Mucosa of stomach (tissue), 1 donor: Measurements from ENCODE around the gene SOX1.

Experiments used
- H3K27me3 ChIP-seq: one replicate; pipeline ENCODE4 v1.7.0; 2013; ENCODE audit warnings: mild to moderate bottlenecking, low read length; ENCODE audit not compliant: control insufficient read depth, insufficient read depth
- H3K36me3 ChIP-seq: one replicate; pipeline ENCODE4 v1.7.0; 2013; ENCODE audit warnings: low read length; ENCODE audit not compliant: control insufficient read depth, insufficient read depth
- H3K4me1 ChIP-seq: one replicate; pipeline ENCODE4 v1.7.0; 2013; ENCODE audit warnings: mild to moderate bottlenecking, low read length; ENCODE audit not compliant: control insufficient read depth, insufficient read depth
- H3K4me3 ChIP-seq: one replicate; pipeline ENCODE4 v1.7.0; 2013; ENCODE audit warnings: low read length
- H3K9ac ChIP-seq: one replicate; pipeline ENCODE4 v1.7.0; 2013; ENCODE audit warnings: mild to moderate bottlenecking, low read length, moderate library complexity
- H3K9me3 ChIP-seq: one replicate; pipeline ENCODE4 v1.7.0; 2013; ENCODE audit warnings: mild to moderate bottlenecking, low read length, moderate library complexity; ENCODE audit not compliant: control insufficient read depth
- donor health status: Pancreatic carcinoma.

Gene SOX1

DNA sequence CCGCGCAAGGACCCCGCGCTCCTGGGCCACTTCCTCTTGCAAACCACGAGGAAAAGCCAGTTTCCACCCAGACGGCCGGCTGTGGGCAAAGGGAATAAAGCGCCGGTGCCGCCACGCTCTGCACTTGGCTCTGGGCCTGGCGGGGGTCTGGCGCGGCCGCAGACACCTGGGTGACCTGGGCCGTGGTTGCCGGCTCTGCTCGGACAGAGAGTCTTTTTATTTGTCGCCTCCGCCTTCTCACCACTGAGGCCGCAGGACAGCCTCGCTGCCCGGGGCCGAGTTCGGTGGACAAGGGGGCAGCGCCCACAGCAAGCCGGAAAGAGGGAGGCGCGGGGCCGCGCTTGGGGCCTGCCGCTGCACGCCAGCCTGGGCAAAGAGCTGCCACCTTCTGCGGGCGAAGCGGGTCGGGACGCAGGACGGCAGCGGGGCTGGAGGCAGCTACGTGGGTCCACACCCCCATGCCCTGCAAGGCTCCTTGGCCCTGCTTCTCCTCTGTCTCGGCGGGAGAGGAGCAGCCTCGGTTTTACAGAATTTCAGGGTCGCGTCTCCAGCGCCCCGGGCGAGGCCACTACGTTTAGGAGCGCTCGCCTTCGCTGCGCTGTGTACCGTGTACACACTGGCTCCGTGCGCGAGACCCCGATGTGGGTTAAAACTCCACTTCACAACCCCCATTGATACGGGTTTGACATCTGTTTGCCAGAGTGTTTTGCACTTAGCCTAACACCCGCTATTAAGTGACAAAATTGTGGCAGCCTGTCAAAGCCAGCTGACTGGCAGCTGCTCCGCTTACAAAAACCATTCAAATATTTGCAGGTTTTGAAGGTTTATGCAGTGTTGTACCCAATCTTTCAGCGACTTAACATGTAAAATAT, 13.0 kb upstream of the SOX1 start:
- H3K9ac ChIP-seq = no peak overlapping the region
- no peaks in the 10 kb centered on the region for H3K4me1 ChIP-seq
- no peaks in the 10 kb centered on the region for H3K9me3 ChIP-seq
- no peaks in the 10 kb centered on the region for H3K36me3 ChIP-seq
- no peak overlapping the region for H3K4me3 ChIP-seq
- peaks cover 74% of the 10 kb centered on the region for H3K27me3 ChIP-seq

- H3K9ac ChIP-seq = no peak overlapping the region
- no peak overlapping the region for H3K4me3 ChIP-seq
- no peaks in the 10 kb centered on the region for H3K36me3 ChIP-seq
- no peaks in the 10 kb centered on the region for H3K4me1 ChIP-seq
- no peaks in the 10 kb centered on the region for H3K9me3 ChIP-seq
- H3K27me3 ChIP-seq = peaks cover 80% of the 10 kb centered on the region
Observed at GRCh38 chr13:112054616-112055015, 12.3 kb upstream of the SOX1 start.

DNA sequence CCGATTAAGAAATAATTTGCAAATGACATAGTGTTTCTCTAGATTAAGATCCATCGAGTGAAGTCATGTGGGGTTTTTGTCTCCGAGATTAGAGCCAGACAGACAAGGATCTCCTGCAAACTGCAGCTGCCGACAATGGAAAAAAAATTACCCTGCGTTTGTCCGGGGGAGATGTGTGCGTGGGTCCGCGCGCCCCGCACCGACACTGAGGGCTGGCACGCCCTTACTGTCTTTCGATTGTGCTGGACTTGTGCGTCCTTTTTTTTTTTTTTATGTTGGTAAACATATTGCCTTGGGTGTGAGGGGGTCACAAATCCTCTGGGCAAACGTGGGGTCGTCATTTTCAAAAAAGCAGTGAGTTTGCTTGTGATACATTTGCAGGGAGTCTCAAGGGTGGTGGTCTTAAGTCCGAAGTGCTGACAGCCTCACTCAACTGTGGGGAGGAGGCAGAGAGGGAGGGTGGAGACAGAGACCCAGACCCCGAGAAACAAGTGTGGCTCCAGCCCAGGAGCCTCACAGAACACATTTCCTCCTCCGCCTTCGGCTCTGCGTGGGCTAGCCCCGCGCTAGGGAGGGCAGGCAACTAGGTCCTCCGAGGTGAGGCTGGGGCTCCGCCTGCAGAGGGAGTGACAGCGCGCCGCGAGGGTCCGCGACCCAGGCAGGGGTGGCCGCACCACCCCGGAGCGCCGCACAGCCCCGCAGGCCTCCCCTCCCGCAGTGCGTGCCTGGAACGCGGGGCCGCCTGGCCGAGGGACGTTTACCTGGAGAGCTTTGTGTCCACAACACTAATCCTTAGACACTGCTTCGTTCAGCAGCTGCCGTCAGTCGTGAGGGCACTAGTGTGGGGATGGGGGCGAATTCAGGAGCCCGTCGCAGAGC, 11.7 kb upstream of the SOX1 start:
- H3K4me3 ChIP-seq = no peak overlapping the region
- H3K36me3 ChIP-seq = no peaks in the 10 kb centered on the region
- no peak overlapping the region for H3K9ac ChIP-seq
- H3K9me3 ChIP-seq = no peaks in the 10 kb centered on the region
- H3K27me3 ChIP-seq = peaks cover 87% of the 10 kb centered on the region
- H3K4me1 ChIP-seq = no peaks in the 10 kb centered on the region

GRCh38 chr13:112055915-112056269, 11.1 kb upstream of the SOX1 start:
- H3K4me1 ChIP-seq = no peaks in the 10 kb centered on the region
- H3K9me3 ChIP-seq = no peaks in the 10 kb centered on the region
- H3K36me3 ChIP-seq = no peaks in the 10 kb centered on the region
- H3K9ac ChIP-seq = no peak overlapping the region
- peaks cover 92% of the 10 kb centered on the region for H3K27me3 ChIP-seq
- no peak overlapping the region for H3K4me3 ChIP-seq

GRCh38 chr13:112056284-112056727, 10.6 kb upstream of the SOX1 start:
- no peaks in the 10 kb centered on the region for H3K36me3 ChIP-seq
- no peak overlapping the region for H3K4me3 ChIP-seq
- H3K9ac ChIP-seq = no peak overlapping the region
- no peaks in the 10 kb centered on the region for H3K9me3 ChIP-seq
- H3K27me3 ChIP-seq = peaks cover 93% of the 10 kb centered on the region
- H3K4me1 ChIP-seq = no peaks in the 10 kb centered on the region

DNA sequence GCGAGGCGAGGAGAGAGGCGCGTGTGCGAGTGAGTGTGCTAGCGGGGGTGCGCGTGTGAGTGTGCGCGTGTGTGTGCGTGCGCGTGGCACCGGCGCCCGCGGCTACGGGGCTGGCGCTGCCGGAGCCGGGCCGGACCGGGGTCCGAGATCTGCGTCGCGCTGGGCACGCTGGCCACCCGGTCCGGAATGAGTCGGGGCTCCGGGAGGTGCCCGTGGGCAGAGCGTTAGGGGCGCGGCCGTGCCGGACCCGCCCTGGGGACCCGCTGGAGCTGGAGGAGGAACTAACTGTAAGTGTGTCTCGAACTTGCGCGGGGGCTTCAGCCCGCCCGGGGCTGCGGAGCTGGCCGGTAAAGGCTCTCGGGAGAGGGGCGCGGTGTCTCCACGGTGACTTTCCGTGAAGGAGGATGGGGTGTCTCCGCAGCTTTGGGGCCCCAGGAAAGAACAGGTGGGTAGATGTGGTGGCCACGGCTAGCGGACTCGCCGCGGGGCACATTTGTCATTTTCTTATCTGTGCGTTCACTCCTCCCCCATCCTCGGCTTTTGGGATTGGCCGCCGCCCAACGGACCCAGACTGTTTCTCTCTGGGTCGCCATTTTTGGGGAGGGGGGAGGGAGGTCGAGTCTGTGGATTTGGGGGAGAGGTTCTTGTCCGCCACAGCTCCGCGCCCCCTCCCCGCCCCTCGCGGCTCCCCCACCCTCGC, 10.1 kb upstream of the SOX1 start:
- Histone ChIP-seq H3K27me3 (peaks cover 94% of the 10 kb centered on the region), H3K9me3 (no peaks in the 10 kb centered on the region), H3K9ac (no peak overlapping the region), H3K36me3 (no peaks in the 10 kb centered on the region), H3K4me3 (no peak overlapping the region), H3K4me1 (no peaks in the 10 kb centered on the region)

DNA sequence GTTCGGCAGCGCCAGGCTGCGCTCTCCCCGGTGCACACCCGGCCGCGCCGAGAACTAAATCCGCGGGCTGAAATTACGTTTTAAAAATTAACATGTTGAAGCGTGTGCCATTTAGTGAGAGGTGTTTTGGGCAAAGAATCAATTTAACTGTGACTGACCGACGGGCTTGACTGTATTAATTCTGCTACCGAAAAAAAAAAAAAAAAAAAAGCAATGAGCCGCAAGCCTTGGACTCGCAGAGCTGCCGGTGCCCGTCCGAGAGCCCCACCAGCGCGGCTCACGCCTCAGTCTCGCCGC, 9.6 kb upstream of the SOX1 start:
- Histone ChIP-seq H3K9ac (no peak overlapping the region), H3K4me3 (no peak overlapping the region), H3K4me1 (no peaks in the 10 kb centered on the region), H3K9me3 (no peaks in the 10 kb centered on the region), H3K27me3 (peaks cover 94% of the 10 kb centered on the region), H3K36me3 (no peaks in the 10 kb centered on the region)

- no peaks in the 10 kb centered on the region for H3K36me3 ChIP-seq
- H3K4me1 ChIP-seq = no peaks in the 10 kb centered on the region
- no peaks in the 10 kb centered on the region for H3K9me3 ChIP-seq
- H3K27me3 ChIP-seq = peaks cover 93% of the 10 kb centered on the region
- H3K9ac ChIP-seq = no peak overlapping the region
- no peak overlapping the region for H3K4me3 ChIP-seq
Observed at GRCh38 chr13:112057736-112058518, 9.0 kb upstream of the SOX1 start.

DNA sequence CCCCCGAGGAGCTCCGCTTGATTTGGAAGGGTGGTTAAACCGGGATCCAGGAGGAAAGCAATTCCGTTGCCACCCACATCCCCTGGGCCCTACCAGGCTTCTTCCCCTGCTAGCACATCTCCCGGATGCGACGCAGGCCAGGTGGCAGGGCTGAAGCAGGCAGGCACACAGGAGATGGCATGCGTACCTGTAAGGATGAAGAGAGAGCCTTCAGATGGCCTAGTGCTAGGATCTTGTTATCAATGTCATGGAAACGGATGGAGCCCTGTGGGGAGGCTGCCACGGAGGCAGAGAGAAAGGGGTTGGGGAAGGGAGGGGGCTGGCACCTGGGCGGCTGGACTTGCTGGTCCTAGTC, 8.5 kb upstream of the SOX1 start:
- Histone ChIP-seq H3K27me3 (peaks cover 93% of the 10 kb centered on the region), H3K4me3 (no peak overlapping the region), H3K9ac (no peak overlapping the region), H3K36me3 (no peaks in the 10 kb centered on the region), H3K4me1 (no peaks in the 10 kb centered on the region), H3K9me3 (no peaks in the 10 kb centered on the region)

GRCh38 chr13:112058941-112059340, 8.0 kb upstream of the SOX1 start:
- no peaks in the 10 kb centered on the region for H3K4me1 ChIP-seq
- no peaks in the 10 kb centered on the region for H3K9me3 ChIP-seq
- H3K4me3 ChIP-seq = no peak overlapping the region
- H3K27me3 ChIP-seq = peaks cover 93% of the 10 kb centered on the region
- no peaks in the 10 kb centered on the region for H3K36me3 ChIP-seq
- no peak overlapping the region for H3K9ac ChIP-seq

DNA sequence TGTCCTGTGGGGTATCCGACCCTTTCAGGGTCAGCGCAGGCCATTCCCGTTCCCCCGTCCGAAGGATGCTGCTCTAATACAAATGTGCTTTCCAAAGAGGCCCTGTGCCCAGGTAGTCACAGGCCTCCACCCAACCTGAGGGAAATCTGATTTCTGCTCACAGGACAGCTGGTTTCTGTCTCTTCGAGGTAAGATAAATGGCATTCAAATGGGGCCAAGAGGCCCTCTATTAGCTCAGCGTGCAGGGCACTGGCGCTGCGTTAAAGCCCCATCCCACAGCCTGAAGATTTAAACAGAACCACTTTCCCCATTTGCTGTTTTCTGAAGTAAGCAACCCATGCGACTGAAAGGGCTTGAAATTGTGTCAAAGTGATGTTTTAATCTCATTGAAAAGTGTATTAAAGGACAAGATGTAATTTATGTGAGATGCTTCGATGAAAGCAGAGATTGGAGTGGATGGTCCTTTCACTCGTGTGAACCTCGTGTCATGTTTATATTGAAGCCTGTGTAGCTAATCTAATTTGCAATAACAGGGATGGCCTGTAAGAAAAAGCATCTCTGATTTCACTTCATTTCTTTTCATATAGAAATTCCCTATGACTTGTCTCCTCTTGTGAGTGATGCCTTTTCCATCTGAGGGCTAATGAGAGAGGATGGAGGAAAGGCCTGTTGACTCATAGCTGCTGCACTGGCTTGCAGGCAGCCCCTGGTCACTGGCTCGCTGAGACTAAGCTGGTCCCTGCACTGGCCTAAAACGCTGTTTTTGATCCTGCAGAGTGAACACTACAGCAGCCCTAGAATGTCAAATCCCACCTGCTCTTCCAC, 7.3 kb upstream of the SOX1 start:
- Histone ChIP-seq H3K9ac (no peak overlapping the region), H3K9me3 (no peaks in the 10 kb centered on the region), H3K4me1 (no peaks in the 10 kb centered on the region), H3K27me3 (peaks cover 92% of the 10 kb centered on the region), H3K4me3 (no peak overlapping the region), H3K36me3 (no peaks in the 10 kb centered on the region)
